ENCODE results near the gene SOX1.

DNA sequence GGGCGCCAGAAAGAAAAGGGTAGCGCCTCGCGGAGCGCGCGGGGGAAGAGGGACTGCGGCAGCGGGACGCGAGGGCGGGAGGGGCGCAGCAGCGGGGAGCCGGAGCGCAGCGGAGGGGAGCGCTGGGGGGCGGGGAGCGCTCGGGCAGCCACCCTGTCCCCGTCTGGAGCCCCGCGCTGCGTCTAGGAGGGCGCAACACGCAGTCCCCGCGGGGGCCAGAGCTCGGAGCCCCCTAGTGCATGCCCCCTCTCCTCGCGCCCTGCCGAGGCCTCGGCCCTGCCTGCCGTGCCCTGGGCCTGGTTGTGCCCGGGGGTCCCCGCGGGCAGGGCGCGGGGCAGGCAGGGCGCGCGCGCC, 37.9 kb downstream of the SOX1 start:
- no peak for TF ChIP-seq POLR2AphosphoS5 (IDR thresholded peaks at IDR 0.05)
- TF ChIP-seq, protein P1, sequence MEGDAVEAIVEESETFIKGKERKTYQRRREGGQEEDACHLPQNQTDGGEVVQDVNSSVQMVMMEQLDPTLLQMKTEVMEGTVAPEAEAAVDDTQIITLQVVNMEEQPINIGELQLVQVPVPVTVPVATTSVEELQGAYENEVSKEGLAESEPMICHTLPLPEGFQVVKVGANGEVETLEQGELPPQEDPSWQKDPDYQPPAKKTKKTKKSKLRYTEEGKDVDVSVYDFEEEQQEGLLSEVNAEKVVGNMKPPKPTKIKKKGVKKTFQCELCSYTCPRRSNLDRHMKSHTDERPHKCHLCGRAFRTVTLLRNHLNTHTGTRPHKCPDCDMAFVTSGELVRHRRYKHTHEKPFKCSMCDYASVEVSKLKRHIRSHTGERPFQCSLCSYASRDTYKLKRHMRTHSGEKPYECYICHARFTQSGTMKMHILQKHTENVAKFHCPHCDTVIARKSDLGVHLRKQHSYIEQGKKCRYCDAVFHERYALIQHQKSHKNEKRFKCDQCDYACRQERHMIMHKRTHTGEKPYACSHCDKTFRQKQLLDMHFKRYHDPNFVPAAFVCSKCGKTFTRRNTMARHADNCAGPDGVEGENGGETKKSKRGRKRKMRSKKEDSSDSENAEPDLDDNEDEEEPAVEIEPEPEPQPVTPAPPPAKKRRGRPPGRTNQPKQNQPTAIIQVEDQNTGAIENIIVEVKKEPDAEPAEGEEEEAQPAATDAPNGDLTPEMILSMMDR (IDR thresholded peaks at IDR 0.05 in 8 of 11, conservative IDR thresholded peaks at IDR 0.05 in 3 of 11) = no peak
- no peak for TF ChIP-seq POLR2A (IDR thresholded peaks at IDR 0.05)
